GM21528 (cell line): Measurements from ENCODE around the gene MGARP.

Experiments
- ATAC-seq: cut with Tn5 transposase; IDR thresholded peaks from one replicate; pipeline ENCODE4 v1.9.1; 2021; ENCODE audit warnings: mild to moderate bottlenecking, moderate library complexity; ENCODE audit not compliant: unreplicated experiment, low FRiP score

MGARP gene

DNA sequence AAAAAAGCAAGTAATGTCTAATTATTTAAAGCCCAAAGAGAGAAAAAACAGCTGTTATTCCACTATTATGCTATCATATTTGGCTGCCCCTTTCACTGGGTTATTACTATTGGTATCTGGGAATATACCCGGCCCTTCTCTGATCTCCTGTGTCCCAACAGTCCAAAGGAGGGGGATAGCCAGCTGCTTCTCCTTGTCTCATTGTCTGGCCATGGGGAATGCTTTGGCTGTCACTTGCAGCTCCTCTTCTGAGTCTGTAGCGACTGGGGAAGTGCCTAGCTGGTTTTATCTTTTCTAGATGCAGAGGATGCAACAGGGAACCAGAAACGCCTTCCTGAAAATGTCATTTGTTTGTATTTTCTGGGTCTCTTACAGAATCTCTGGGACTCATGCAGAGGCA lies 33.9 kb downstream of the MGARP start:
- ATAC-seq, result no peak

GRCh38 chr4:139245590-139245989 lies 34.4 kb downstream of the MGARP start:
- no peak for ATAC-seq

DNA sequence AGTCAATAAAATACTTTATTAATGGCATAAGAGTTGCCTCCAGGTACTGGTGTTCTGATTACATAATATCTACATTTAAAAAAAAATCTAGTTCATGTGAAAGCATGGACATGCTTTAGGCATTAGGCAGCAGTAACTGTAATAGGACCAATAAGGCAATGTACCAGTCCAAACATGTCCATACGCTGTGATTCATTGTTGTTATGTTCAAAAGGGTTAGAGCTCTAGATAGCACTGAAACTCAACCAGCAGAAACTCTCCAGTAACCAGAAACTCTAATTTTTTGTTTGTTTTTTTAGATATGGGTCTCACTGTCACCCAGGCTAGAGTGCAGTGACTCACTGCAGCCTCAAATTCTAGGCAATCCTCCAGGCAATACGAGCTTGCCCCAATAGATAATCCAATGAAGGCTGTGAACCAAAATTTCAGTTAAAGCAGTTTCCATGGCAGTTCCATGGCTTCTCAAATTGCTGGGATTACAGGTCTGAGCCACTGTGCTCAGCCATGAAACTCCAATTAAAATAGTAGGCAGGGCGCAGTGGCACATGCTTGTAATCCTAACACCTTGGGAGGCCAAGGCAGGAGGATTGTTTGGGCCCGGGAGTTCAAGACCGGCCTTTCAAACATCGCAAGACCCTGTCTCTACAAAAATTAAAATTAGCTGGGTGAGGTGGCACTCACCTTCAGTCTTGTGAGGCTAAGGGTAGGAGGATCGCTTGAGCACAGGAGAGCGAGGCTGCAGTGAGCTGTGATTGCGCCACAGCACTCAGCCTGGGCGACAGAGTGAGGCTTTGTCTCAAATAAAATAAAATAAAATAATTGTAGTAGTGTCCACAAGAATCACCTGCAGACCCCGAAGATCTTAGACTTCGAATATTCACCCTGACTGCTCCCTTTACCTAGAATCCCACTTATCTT lies 36.3 kb downstream of the MGARP start:
- no peak for ATAC-seq

- ATAC-seq, result no peak
Measured at GRCh38 chr4:139242511-139243051, 37.4 kb downstream of the MGARP start.

- ATAC-seq, result no peak
Measured at GRCh38 chr4:139241784-139242151, 38.3 kb downstream of the MGARP start.

DNA sequence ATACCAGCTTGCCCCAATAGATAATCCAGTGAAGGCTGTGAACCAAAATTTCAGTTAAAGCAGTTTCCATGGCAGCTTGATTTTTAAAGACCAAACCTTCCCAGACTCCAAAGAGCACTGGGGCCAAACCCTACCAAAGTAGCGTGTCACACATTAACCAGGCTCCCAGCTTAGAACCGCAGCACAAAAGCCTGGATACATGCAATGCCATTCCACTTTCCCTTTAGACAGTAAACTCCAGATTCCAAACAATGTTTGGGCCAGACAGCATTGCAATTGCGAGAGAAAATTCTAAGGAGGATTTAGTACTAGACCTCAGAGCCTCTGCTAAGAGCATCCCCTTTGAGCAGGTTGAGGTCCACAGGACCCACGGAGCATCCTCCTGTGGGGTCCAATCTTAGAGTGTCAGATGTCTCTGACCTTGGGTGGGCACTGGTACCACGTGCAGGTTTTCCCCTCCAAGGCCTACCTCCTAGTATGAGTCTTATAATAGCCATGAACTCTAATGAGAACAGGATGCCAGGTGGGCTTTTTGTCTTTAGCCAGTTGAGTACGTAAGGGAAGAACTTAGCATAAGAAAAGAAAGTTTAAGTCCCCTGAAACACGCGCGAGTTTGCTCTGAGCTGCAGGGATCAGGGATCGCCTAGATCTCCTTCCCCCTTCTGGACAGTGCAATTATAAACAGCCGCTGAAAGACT lies 38.8 kb downstream of the MGARP start:
- no peak for ATAC-seq

- no peak for ATAC-seq
Measured at GRCh38 chr4:139239127-139239772, 40.8 kb downstream of the MGARP start.

GRCh38 chr4:139234253-139234652 lies 45.8 kb downstream of the MGARP start:
- ATAC-seq, result no peak

- ATAC-seq, result no peak
Measured at GRCh38 chr4:139229534-139230039, 50.4 kb downstream of the MGARP start.

DNA sequence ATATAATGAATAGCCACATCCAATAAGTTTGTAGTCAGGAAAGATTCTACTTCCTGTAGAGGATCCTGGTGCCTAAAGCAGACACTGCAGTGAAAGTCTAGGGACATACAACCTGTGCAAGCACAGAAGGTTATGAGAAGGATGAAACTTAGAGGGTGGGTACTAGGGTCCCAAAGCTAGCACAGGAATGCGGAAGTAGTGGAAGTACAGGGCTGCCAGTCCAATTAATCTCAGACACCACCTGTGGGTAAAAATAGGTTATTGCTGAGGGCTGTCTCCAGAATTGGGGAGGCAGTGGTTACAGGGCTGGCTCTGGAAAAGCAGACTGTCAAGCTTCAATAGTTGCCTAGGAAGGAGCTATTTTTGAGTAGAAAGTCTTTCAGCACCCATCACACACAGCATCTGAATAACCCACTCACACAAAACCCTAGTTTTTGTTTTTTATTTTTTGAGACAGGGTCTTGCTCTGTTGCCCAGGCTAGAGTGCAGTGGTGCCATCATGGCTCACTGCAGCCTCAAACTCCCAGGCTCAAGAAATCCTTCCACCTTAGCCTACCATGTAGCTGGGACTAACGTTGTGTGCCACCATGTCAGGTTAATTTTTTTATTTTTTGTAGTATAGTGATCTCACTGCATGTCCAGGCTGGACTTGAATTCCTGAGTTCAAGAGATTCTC lies 52.2 kb downstream of the MGARP start:
- no peak for ATAC-seq

DNA sequence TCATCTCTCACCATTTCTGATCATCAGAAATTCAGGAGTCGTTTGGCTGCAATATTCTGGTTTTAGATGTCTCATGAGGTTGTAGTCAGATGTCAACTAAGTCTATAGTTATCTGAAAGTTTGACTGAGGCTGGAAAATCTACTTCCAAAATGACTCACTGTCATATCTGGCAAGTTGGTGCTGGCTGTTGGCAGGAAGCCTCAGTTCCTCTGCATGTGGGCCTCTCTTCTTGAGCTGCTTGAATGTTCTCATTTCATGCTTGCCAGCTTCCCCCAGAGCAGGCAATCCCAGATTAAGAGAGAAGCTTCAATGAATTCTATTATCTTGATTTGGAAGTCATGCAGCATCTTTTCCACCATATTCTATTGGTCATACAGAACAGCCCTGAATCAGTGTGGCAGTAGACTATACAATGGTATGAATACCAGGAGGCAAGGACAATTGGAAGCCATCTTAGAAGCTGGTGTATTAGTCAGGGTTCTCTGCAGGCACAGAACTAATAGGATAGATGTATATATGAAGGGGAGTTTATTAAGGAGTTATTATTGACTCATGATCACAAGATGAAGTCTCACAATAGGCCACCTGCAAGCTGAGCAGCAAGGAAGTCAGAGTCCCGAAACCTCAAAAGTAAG lies 56.2 kb downstream of the MGARP start:
- ATAC-seq, result no peak

DNA sequence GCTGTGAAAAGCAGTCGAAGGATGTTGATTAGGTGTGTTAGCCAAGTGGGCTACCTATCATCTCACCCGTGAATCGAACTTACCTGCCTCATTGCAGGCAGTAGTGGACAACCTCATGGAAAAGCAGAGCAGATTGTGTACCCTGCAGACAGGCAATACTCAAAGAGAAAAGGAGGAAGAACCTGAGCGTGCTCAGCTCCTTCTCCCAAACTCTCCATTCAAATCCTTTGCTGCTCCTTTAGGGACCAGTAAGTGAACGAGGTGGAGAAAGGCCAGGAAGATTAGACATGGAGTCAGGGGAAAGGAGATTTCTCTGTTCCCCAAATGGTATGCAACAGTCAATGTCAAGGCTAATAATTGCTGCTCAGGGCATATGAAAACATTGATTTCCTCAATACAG lies 57.8 kb downstream of the MGARP start:
- ATAC-seq, result no peak

GRCh38 chr4:139221687-139222086 lies 58.3 kb downstream of the MGARP start:
- ATAC-seq, result no peak

- ATAC-seq, result no peak
Measured at GRCh38 chr4:139219450-139220055, 60.5 kb downstream of the MGARP start.
